GM10266 (cell line): Measurements from ENCODE around the gene SLC26A3.

Experiments used
- DNase-seq: peaks from one replicate; pipeline ENCODE4 v3.0.0; 2012; ENCODE audit errors: extremely low spot score
- CTCF ChIP-seq: IDR thresholded peaks from 2 replicates; pipeline ENCODE4 v1.5.1; 2012; ENCODE audit warnings: mild to moderate bottlenecking, low read depth; ENCODE audit not compliant: control insufficient read depth, insufficient read depth; ENCODE audit errors: missing control alignments

Gene SLC26A3

DNA sequence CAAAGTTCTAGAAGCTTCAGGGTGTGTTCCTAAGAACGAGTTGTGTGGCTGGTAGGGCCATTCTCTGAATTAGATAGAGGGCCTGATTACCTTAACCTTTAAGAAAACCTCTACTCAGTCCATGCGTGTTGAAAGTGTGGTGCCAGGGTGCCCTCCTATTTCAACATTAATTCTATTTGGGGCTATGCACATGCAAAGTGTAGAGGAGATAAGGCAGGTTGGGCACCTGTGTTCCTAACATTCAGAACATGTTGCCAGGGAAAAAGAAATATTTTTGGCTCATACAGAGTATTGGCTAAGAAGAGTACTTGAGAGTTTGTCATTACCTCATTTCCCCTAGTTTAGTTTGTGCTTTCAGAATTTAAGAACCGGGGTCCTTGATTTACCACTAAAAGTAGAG is 20.6 kb downstream of the SLC26A3 start:
- no peak for DNase-seq
- no peak for TF ChIP-seq CTCF

- TF ChIP-seq CTCF, result no peak
- DNase-seq, result no peak
Observed at GRCh38 chr7:107779647-107780099, 23.4 kb downstream of the SLC26A3 start.

GRCh38 chr7:107778283-107778682 is 24.7 kb downstream of the SLC26A3 start:
- TF ChIP-seq CTCF, result no peak
- no peak for DNase-seq

DNA sequence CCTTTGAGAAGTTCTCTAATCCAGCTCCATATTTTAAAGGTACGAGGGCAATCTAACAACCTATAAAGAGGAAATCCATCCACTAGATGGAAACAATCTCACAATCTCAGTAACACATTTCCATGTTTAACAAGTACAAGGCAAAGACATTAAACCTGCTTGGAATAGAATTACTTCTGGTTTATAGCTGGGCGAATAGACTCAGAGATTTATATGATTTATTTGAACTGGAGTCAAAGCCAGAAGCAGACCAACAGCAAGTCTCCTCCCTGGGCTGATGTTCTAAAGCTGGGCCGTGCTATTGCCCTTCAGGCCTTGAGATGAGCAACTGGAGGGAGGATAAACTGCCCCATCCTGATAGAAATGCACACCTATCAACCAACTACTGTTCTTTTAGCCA is 25.3 kb downstream of the SLC26A3 start:
- no peak for DNase-seq
- TF ChIP-seq CTCF, result no peak

DNA sequence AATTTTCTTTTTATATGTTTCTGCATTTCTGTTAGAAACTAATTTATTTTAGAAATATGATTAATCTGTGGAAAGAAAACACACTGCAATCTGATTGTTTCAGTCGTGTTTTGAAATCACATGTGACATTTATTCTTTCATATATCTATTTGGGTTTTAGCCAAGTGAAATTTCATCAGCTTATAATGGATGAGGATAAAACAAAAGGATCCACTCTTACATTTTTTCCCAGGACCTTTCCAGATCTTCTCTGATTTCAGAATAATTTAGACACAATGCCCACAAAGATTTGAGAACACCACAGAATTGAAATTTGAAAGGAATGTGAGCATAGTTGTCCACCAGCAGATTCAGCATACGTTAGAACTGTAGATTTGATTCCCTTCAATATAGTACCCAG is 30.0 kb downstream of the SLC26A3 start:
- no peak for TF ChIP-seq CTCF
- no peak for DNase-seq

DNA sequence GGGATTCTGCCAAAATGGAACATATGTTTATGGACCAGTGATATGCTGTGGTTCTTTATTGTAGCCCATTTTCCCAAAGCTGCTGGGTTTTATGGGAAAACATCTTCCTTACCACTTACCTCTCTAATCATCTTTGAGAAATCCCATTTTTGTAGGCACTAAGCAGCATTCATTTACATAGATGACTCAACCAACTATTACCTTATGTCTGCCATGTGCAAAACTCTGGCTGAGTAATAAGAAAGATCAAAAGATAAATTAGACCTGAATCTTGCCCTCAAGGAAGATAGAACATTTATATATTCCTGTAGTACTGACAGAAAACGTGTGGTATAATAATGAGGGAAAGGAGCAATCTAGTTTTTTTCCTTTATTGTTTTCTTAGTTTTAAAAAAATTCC is 34.8 kb downstream of the SLC26A3 start:
- no peak for TF ChIP-seq CTCF
- no peak for DNase-seq

GRCh38 chr7:107767391-107767790 is 35.6 kb downstream of the SLC26A3 start:
- DNase-seq, result no peak
- no peak for TF ChIP-seq CTCF
